Osteoblast (primary cell): Measurements from ENCODE around the gene POGLUT3. TPM values are rescaled to one million over a fixed set of nuclear protein-coding genes. Genes with fewer than 3 reads are reported as not detected.

ENCODE experiments used
- DNase-seq: peaks from one replicate; pipeline ENCODE4 v3.0.0; 2011; ENCODE audit warnings: low spot score, mixed read lengths; ENCODE audit not compliant: insufficient read length; ENCODE audit errors: missing footprints
- H2AFZ ChIP-seq: 2 replicates; pipeline ENCODE4 v1.6.0; 2011; ENCODE audit warnings: mild to moderate bottlenecking, low read length
- H3K27ac ChIP-seq: 2 replicates; pipeline ENCODE4 v1.5.1; 2011; ENCODE audit warnings: mild to moderate bottlenecking, low read depth, low read length, moderate library complexity
- H3K27me3 ChIP-seq: 2 replicates; pipeline ENCODE4 v1.6.0; 2012; ENCODE audit warnings: mild to moderate bottlenecking, control low read depth, inconsistent platforms, low read length, moderate library complexity; ENCODE audit not compliant: insufficient read depth
- H3K36me3 ChIP-seq: 2 replicates; pipeline ENCODE4 v1.5.1; 2011; ENCODE audit warnings: mild to moderate bottlenecking, low read length, control low read depth, moderate library complexity; ENCODE audit not compliant: insufficient read depth
- H3K4me1 ChIP-seq: 2 replicates; pipeline ENCODE4 v1.5.1; 2011; ENCODE audit warnings: mild to moderate bottlenecking, low read length, control low read depth, moderate library complexity; ENCODE audit not compliant: insufficient read depth
- H3K4me2 ChIP-seq: 2 replicates; pipeline ENCODE4 v1.6.0; 2011; ENCODE audit warnings: mild to moderate bottlenecking, low read length; ENCODE audit not compliant: insufficient read depth
- H3K4me3 ChIP-seq: fragments of 200-600 bp; sonication (generic); 3 replicates; pipeline ENCODE4 v1.5.1; 2012; ENCODE audit warnings: mild to moderate bottlenecking, low read length, inconsistent platforms; ENCODE audit not compliant: insufficient read depth
- H3K79me2 ChIP-seq: 2 replicates; pipeline ENCODE4 v1.6.0; 2012; ENCODE audit warnings: mild to moderate bottlenecking, low read length, control low read depth, inconsistent platforms; ENCODE audit not compliant: insufficient read depth
- H3K9me3 ChIP-seq: 2 replicates; pipeline ENCODE4 v1.5.1; 2011; ENCODE audit warnings: low read depth, low read length, control low read depth
- H4K20me1 ChIP-seq: 2 replicates; pipeline ENCODE4 v1.6.0; 2012; ENCODE audit warnings: mild to moderate bottlenecking, low read length, control low read depth; ENCODE audit not compliant: insufficient read depth
- total RNA-seq: library from RNA; depleted of rRNA; stranded (reverse); fragments of >200 nt; gene quantifications from 2 replicates; pipeline ENCODE4 v1.2.3, GENCODE V29; 2012
- TF ChIP-seq, protein P1 (sequence below): IDR thresholded peaks from 2 replicates; pipeline ENCODE4 v1.5.1; 2011; ENCODE audit warnings: mild to moderate bottlenecking, low read depth, low read length, moderate library complexity; ENCODE audit errors: extremely low read depth

POGLUT3 gene
- total RNA-seq, 1 donor: 29.0 TPM

DNA sequence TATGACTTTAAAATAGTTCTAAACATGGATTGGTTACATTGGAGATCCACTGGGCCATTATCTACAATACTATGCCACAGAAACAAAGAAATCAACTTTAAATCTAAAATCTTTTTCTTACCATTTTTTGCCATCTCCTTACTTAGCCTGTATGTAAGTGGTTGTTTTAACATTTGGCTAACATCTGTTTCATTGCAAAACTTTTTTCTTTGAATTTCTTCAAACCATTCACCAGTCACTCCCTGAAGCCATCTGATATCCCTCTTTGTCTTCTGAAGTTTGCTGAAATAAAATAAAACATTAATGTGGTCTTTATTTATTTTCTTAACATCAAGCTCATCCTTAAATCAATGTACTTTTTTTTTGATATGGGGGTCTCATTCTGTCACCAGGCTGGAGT is 43.3 kb upstream of the POGLUT3 start:
- H2AFZ ChIP-seq: no peak overlapping the region
- H3K4me3 ChIP-seq: no peak overlapping the region
- H3K36me3 ChIP-seq: no peaks in the 10 kb centered on the region
- no peak overlapping the region for H3K4me2 ChIP-seq
- TF ChIP-seq, protein P1, sequence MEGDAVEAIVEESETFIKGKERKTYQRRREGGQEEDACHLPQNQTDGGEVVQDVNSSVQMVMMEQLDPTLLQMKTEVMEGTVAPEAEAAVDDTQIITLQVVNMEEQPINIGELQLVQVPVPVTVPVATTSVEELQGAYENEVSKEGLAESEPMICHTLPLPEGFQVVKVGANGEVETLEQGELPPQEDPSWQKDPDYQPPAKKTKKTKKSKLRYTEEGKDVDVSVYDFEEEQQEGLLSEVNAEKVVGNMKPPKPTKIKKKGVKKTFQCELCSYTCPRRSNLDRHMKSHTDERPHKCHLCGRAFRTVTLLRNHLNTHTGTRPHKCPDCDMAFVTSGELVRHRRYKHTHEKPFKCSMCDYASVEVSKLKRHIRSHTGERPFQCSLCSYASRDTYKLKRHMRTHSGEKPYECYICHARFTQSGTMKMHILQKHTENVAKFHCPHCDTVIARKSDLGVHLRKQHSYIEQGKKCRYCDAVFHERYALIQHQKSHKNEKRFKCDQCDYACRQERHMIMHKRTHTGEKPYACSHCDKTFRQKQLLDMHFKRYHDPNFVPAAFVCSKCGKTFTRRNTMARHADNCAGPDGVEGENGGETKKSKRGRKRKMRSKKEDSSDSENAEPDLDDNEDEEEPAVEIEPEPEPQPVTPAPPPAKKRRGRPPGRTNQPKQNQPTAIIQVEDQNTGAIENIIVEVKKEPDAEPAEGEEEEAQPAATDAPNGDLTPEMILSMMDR: no peak
- H3K4me1 ChIP-seq: no peaks in the 10 kb centered on the region
- H3K79me2 ChIP-seq: no peaks in the 10 kb centered on the region
- no peaks in the 10 kb centered on the region for H4K20me1 ChIP-seq
- H3K27ac ChIP-seq: no peak overlapping the region
- peaks cover 23% of the 10 kb centered on the region for H3K27me3 ChIP-seq
- H3K9me3 ChIP-seq: no peaks in the 10 kb centered on the region
- DNase-seq: no peak

DNA sequence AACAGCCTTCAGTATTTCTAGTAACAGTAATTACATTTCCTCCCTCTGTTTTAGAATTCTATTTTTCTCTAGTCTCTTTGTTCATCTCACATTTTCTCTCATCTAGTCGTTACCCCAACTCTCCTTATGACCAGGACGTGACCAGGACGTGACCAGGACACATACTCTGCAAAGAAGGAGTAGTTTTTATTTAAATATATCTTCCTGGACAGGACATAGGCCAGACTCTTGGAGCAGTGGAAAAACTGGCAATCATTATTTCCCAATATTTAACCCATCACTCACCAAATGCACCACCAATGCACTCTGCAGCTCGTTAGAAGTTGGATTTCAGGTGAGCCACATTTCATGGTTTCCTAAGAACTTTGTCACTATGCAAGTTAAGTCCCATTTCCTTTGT is 40.3 kb upstream of the POGLUT3 start:
- H3K4me1 ChIP-seq: no peaks in the 10 kb centered on the region
- H3K36me3 ChIP-seq: no peaks in the 10 kb centered on the region
- no peaks in the 10 kb centered on the region for H3K9me3 ChIP-seq
- no peak overlapping the region for H3K4me2 ChIP-seq
- H3K4me3 ChIP-seq: no peak overlapping the region
- H4K20me1 ChIP-seq: no peaks in the 10 kb centered on the region
- no peak overlapping the region for H2AFZ ChIP-seq
- no peaks in the 10 kb centered on the region for H3K79me2 ChIP-seq
- TF ChIP-seq, protein P1: no peak
- no peak overlapping the region for H3K27ac ChIP-seq
- DNase-seq: no peak
- peaks cover 29% of the 10 kb centered on the region for H3K27me3 ChIP-seq

DNA sequence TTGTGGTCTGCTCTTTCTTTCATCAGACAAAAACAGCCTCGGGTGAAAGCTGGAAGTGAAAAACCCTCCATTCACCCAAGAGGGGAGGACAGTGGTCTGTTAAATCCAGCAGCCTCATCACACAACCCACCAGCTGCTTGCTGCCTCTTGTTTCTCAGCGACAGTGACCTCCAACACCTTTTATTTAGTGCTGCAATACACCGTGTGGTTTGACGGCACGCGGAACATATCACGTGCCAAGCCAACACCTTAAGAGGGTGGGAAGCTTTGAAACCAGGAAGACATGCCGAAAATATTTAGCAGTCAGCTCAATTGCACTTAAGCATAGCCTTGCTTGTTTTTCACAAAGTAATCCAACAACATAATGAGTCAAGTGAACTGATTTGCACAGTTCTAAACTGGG is 39.8 kb upstream of the POGLUT3 start:
- Histone ChIP-seq H3K4me1 (no peaks in the 10 kb centered on the region), H3K27me3 (peaks cover 29% of the 10 kb centered on the region), H3K36me3 (no peaks in the 10 kb centered on the region), H3K27ac (no peak overlapping the region), H4K20me1 (no peaks in the 10 kb centered on the region), H3K79me2 (no peaks in the 10 kb centered on the region), H2AFZ (no peak overlapping the region), H3K4me3 (no peak overlapping the region), H3K9me3 (no peaks in the 10 kb centered on the region), H3K4me2 (no peak overlapping the region)
- no peak for DNase-seq
- TF ChIP-seq, protein P1: no peak

DNA sequence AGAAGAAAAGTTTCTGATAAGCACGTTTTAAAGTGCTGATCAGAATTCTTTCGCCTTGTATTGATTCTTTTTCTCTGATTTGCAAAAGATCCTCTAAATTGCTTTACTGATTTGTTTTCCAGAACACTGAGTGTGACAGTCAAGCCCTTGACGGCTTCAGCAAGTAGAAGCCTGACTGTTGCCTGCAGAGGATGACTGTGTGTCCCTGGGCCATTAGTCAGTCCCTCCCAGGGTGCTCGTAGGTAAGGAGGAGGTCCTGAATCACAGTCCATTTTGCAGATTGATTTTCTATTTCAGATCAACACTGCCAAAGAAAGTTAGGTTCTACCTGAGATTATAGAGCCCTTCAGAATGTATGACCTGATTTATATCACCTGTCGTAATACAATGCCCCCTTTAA is 38.6 kb upstream of the POGLUT3 start:
- Histone ChIP-seq H3K27ac (no peak overlapping the region), H2AFZ (no peak overlapping the region), H3K4me3 (no peak overlapping the region), H3K4me1 (no peaks in the 10 kb centered on the region), H3K79me2 (no peaks in the 10 kb centered on the region), H3K36me3 (no peaks in the 10 kb centered on the region), H3K27me3 (peaks cover 29% of the 10 kb centered on the region), H3K4me2 (no peak overlapping the region), H4K20me1 (no peaks in the 10 kb centered on the region), H3K9me3 (no peaks in the 10 kb centered on the region)
- no peak for DNase-seq
- TF ChIP-seq, protein P1: no peak
